ENCODE measurements around the gene BHLHE40. TPM values are rescaled to one million over a fixed set of nuclear protein-coding genes. Genes with fewer than 3 reads are reported as not detected.

Gene BHLHE40
- total and polyA plus RNA-seq, 2 of the 4 experiments (the other 2 are of a cell fraction) = 22.8 to 31.8 TPM

GRCh38 chr3:5007873-5008272, 28.6 kb downstream of the BHLHE40 start:
- H3K4me1 ChIP-seq (ENCODE audit: control insufficient read depth, insufficient read depth, low read length) = no peaks in the 10 kb centered on the region; the same call in 1 of the 2 replicates
- BruUV-seq (replicated peaks) = no TSS peak
- dilution Hi-C loops (cut with HindIII; ENCODE audit: low sequenced_read_pairs, unreplicated experiment) (no loop called here), intact Hi-C loops (cut with micrococcal nuclease) (no loop called here), in situ Hi-C loops (cut with MboI; ENCODE audit: low sequenced_read_pairs) (no loop called here)
- no peak overlapping the region for H3K14ac ChIP-seq (replicated peaks; ENCODE audit: low read depth, low read length)
- no peak overlapping the region for H2BK20ac ChIP-seq (ENCODE audit: low read depth, low read length)
- H3K9me3 ChIP-seq (ENCODE audit: control insufficient read depth, insufficient read depth, low read length) = no peaks in the 10 kb centered on the region
- no peak for ATAC-seq (ENCODE audit: low read depth)
- no peak overlapping the region for H3K56ac ChIP-seq (ENCODE audit: extremely low read depth, insufficient read depth, low read length)
- H2BK5ac ChIP-seq (ENCODE audit: low read depth, low read length, poor library complexity, severe bottlenecking) = no peak overlapping the region
- no peaks in the 10 kb centered on the region for H3K36me3 ChIP-seq (ENCODE audit: control insufficient read depth, insufficient read depth, low read length)
- no peak overlapping the region for H2AFZ ChIP-seq (replicated peaks; ENCODE audit: low read length, poor library complexity)
- DNase-seq = no peak
- no peak overlapping the region for H2BK120ac ChIP-seq (ENCODE audit: low read depth, low read length)
- no peak overlapping the region for H3K4me2 ChIP-seq (ENCODE audit: low read depth, low read length)
- ChIA-PET POLR2A (ENCODE audit: unreplicated experiment) (no interaction called here), CTCF (interaction anchor here (0.6 kb wide), 1 partner anchor 186 kb away, joined by 4 read pairs; no protein-coding TSS in a partner anchor)
- no peak overlapping the region for H4K8ac ChIP-seq (ENCODE audit: low read depth in 2 of 2, low read length in 2 of 2)
- H3K4me3 ChIP-seq (ENCODE audit: insufficient read depth, low read depth, low read length) = no peak overlapping the region
- 0 out of 2 replicates have a peak, but pooled peaks cover 3% of the 10 kb centered on the region for H3K9me1 ChIP-seq (ENCODE audit: insufficient read depth, low read length)
- no peak overlapping the region for H3K18ac ChIP-seq (ENCODE audit: low read depth, low read length)
- WGBS, 2 experiments (ENCODE audit: extremely low coverage in 2 of 2, insufficient read length in 1 of 2) = 95% methylated on average over 3 of the region's 6 CpGs; no CpG with 5 or more reads in 1 of the 2 experiments
- no peak overlapping the region for H3K9ac ChIP-seq (ENCODE audit: low read depth, low read length)
- H2AK5ac ChIP-seq (ENCODE audit: low read depth, low read length) = no peak overlapping the region
- no peak overlapping the region for H3K23ac ChIP-seq (ENCODE audit: low read depth, low read length)
- no peak overlapping the region for H3K4ac ChIP-seq (ENCODE audit: low read depth, low read length)
- no peaks in the 10 kb centered on the region for H3K79me1 ChIP-seq (ENCODE audit: low read depth in 1 of 2, low read length in 2 of 2)
- H3K27ac ChIP-seq (ENCODE audit: insufficient read depth, low read length) = no peak overlapping the region
- no peaks in the 10 kb centered on the region for H3K27me3 ChIP-seq (ENCODE audit: control insufficient read depth, insufficient read depth, low read length)
- no peak overlapping the region for H4K91ac ChIP-seq (ENCODE audit: insufficient read depth, low read depth, low read length)
- no peaks in the 10 kb centered on the region for H4K20me1 ChIP-seq (ENCODE audit: insufficient read depth, low read length)
- H2AK9ac ChIP-seq (replicated peaks; ENCODE audit: low read depth, low read length, poor library complexity) = no peak overlapping the region
- TF ChIP-seq CEBPB (IDR thresholded peaks at IDR 0.05; ENCODE audit: low read depth, low read length) = no peak
- no peak for TF ChIP-seq SMC3 (IDR thresholded peaks at IDR 0.05; ENCODE audit: low read depth, low read length)
- TF ChIP-seq RFX5 (IDR thresholded peaks at IDR 0.05; ENCODE audit: low read depth, low read length) = no peak
- no peak for TF ChIP-seq POLR2A (IDR thresholded peaks at IDR 0.05; ENCODE audit: low read depth, low read length)
- TF ChIP-seq MAZ (IDR thresholded peaks at IDR 0.05; ENCODE audit: borderline replicate concordance, low read depth, low read length) = no peak
- no peak for TF ChIP-seq CTCF (conservative IDR thresholded peaks at IDR 0.05; ENCODE audit: low read depth, low read length)
- no peak for TF ChIP-seq MXI1 (IDR thresholded peaks at IDR 0.05; ENCODE audit: borderline replicate concordance, low read depth, low read length)
- TF ChIP-seq, protein P1, sequence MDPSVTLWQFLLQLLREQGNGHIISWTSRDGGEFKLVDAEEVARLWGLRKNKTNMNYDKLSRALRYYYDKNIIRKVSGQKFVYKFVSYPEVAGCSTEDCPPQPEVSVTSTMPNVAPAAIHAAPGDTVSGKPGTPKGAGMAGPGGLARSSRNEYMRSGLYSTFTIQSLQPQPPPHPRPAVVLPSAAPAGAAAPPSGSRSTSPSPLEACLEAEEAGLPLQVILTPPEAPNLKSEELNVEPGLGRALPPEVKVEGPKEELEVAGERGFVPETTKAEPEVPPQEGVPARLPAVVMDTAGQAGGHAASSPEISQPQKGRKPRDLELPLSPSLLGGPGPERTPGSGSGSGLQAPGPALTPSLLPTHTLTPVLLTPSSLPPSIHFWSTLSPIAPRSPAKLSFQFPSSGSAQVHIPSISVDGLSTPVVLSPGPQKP (IDR thresholded peaks at IDR 0.05; ENCODE audit: borderline replicate concordance, low read depth, low read length) = no peak
- TF ChIP-seq RCOR1 (IDR thresholded peaks at IDR 0.05; ENCODE audit: insufficient replicate concordance, low read length) = no peak
- no peak for TF ChIP-seq RAD21 (IDR thresholded peaks at IDR 0.05; ENCODE audit: low read length)
- TF ChIP-seq USF2 (IDR thresholded peaks at IDR 0.05; ENCODE audit: low read depth, low read length) = no peak
- TF ChIP-seq CHD1 (IDR thresholded peaks at IDR 0.05; ENCODE audit: low read depth, low read length) = no peak
- no peak for TF ChIP-seq MAFK (IDR thresholded peaks at IDR 0.05; ENCODE audit: low read depth, low read length)
- no peak for TF ChIP-seq FOS (IDR thresholded peaks at IDR 0.05; ENCODE audit: low read depth, low read length)
- TF ChIP-seq NFE2L2 (IDR thresholded peaks at IDR 0.05; ENCODE audit: low read depth, low read length) = no peak
- TF ChIP-seq BHLHE40 (IDR thresholded peaks at IDR 0.05; ENCODE audit: low read depth, low read length) = no peak
- no peak overlapping the region for H4K5ac ChIP-seq (ENCODE audit: low read depth, low read length)
- H2BK15ac ChIP-seq (ENCODE audit: low read depth, low read length) = no peak overlapping the region

Data from IMR-90 (cell line).